DOHH2 (cell line): ENCODE data around the gene FRZB.

Experiments used
- H3F3A ChIP-seq: fragments of 200-600 bp; sonication (generic), shearing (Covaris generic); 2 replicates; pipeline ENCODE4 v1.6.0; 2016; ENCODE audit warnings: antibody characterized with exemption, mild to moderate bottlenecking; ENCODE audit not compliant: control insufficient read depth, insufficient read depth
- H3K27ac ChIP-seq: fragments of 200-600 bp; sonication (generic); 2 replicates; pipeline ENCODE4 v1.5.1; 2014; ENCODE audit warnings: low read depth, mild to moderate bottlenecking, low read length, moderate library complexity
- H3K27me3 ChIP-seq: fragments of 200-600 bp; sonication (generic); 2 replicates; pipeline ENCODE4 v1.6.1; 2014; ENCODE audit warnings: mild to moderate bottlenecking, low read length, mixed read lengths; ENCODE audit not compliant: control insufficient read depth
- H3K36me3 ChIP-seq: fragments of 200-600 bp; sonication (generic); 2 replicates; pipeline ENCODE4 v1.6.1; 2014; ENCODE audit warnings: mild to moderate bottlenecking, low read length, moderate library complexity, mixed read lengths; ENCODE audit not compliant: control insufficient read depth
- H3K4me1 ChIP-seq: fragments of 200-600 bp; sonication (generic); 2 replicates; pipeline ENCODE4 v1.6.1; 2014; ENCODE audit warnings: mild to moderate bottlenecking, low read length, mixed read lengths; ENCODE audit not compliant: control insufficient read depth
- H3K4me2 ChIP-seq: fragments of 200-600 bp; sonication (generic); 2 replicates; pipeline ENCODE4 v1.6.0; 2014; ENCODE audit warnings: mild to moderate bottlenecking, low read length, moderate library complexity
- H3K4me3 ChIP-seq: fragments of 200-600 bp; sonication (generic); 2 replicates; pipeline ENCODE4 v1.5.1; 2014; ENCODE audit warnings: mild to moderate bottlenecking, low read length, mixed read lengths
- H3K79me2 ChIP-seq: fragments of 200-600 bp; sonication (generic); 2 replicates; pipeline ENCODE4 v1.6.1; 2014; ENCODE audit warnings: mild to moderate bottlenecking, low read length, mixed read lengths; ENCODE audit not compliant: control insufficient read depth
- H3K9me2 ChIP-seq: fragments of 200-600 bp; sonication (generic); replicated peaks from 2 replicates; pipeline ENCODE4 v1.6.1; 2014; ENCODE audit warnings: mild to moderate bottlenecking, low read length, mixed read lengths; ENCODE audit not compliant: control insufficient read depth
- H3K9me3 ChIP-seq: fragments of 200-600 bp; sonication (generic); 2 replicates; pipeline ENCODE4 v1.6.1; 2014; ENCODE audit warnings: antibody characterized with exemption, low read length, mixed read lengths; ENCODE audit not compliant: control insufficient read depth, insufficient read depth
- H4K20me1 ChIP-seq: fragments of 200-600 bp; sonication (generic); 2 replicates; pipeline ENCODE4 v1.6.0; 2014; ENCODE audit warnings: low read depth, mild to moderate bottlenecking, antibody characterized with exemption, low read length, moderate library complexity; ENCODE audit not compliant: control insufficient read depth, insufficient read depth
- EZH2phosphoT487 ChIP-seq: fragments of 200-600 bp; sonication (generic); IDR thresholded peaks from 2 replicates; pipeline ENCODE4 v1.6.1; 2017; ENCODE audit warnings: borderline replicate concordance, mild to moderate bottlenecking, antibody characterized with exemption, low read length, moderate library complexity, mixed read lengths
- TF ChIP-seq, protein P1 (sequence below): fragments of 200-600 bp; sonication (generic); IDR thresholded peaks from one replicate; pipeline ENCODE4 v1.5.1; 2014; ENCODE audit warnings: antibody characterized with exemption, mild to moderate bottlenecking, low read depth, low read length; ENCODE audit not compliant: poor library complexity, severe bottlenecking

Gene FRZB

DNA sequence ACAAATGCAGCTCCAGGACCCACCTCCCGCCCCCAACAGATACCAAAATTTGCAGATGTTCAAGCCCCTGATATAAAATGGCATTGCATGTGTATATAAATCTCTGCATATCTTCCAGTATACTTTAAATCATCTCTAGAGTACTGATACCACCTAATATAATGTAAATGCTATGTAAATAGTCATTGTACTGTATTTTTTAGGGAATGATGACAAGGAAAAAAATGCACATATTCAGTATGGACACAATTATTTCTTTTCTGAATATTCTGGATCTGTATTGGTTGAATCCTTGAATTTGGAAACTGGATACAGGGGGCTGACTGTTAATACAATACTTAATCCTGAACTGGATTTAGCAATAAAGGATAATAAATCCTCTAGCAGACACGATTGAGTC lies 67.7 kb downstream of the FRZB start:
- no peak overlapping the region for H3K4me2 ChIP-seq
- H3K4me3 ChIP-seq = no peak overlapping the region
- H3K4me1 ChIP-seq = no peaks in the 10 kb centered on the region
- TF ChIP-seq, protein P1, sequence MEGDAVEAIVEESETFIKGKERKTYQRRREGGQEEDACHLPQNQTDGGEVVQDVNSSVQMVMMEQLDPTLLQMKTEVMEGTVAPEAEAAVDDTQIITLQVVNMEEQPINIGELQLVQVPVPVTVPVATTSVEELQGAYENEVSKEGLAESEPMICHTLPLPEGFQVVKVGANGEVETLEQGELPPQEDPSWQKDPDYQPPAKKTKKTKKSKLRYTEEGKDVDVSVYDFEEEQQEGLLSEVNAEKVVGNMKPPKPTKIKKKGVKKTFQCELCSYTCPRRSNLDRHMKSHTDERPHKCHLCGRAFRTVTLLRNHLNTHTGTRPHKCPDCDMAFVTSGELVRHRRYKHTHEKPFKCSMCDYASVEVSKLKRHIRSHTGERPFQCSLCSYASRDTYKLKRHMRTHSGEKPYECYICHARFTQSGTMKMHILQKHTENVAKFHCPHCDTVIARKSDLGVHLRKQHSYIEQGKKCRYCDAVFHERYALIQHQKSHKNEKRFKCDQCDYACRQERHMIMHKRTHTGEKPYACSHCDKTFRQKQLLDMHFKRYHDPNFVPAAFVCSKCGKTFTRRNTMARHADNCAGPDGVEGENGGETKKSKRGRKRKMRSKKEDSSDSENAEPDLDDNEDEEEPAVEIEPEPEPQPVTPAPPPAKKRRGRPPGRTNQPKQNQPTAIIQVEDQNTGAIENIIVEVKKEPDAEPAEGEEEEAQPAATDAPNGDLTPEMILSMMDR = no peak
- TF ChIP-seq EZH2phosphoT487 = no peak
- no peaks in the 10 kb centered on the region for H3K9me2 ChIP-seq
- H3K27ac ChIP-seq = no peak overlapping the region
- H3K9me3 ChIP-seq = no peaks in the 10 kb centered on the region
- no peaks in the 10 kb centered on the region for H3K79me2 ChIP-seq
- H3K27me3 ChIP-seq = no peaks in the 10 kb centered on the region
- no peaks in the 10 kb centered on the region for H3K36me3 ChIP-seq
- no peaks in the 10 kb centered on the region for H3F3A ChIP-seq
- no peaks in the 10 kb centered on the region for H4K20me1 ChIP-seq

DNA sequence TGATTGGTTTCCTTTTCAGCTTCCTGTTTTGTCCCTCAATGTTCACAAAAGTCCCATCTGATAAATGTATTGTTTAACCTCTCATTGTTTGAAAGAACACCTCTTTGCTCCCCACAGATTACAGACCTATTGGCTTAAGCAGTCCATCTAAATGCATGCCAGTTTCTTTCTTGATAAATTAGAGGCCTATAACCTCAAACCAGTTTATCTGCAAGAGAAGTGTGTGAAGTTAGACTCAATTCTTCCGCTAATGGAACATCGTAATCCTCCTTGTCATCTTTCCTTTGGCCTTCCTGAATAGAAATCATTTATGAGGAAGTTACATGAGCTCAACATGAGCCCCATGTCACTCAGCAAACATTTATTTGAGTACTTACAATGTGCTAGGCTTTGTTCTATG lies 74.0 kb downstream of the FRZB start:
- Histone ChIP-seq H3K4me3 (no peak overlapping the region), H3K9me3 (no peaks in the 10 kb centered on the region), H3K4me1 (no peaks in the 10 kb centered on the region), H4K20me1 (no peaks in the 10 kb centered on the region), H3K27me3 (no peaks in the 10 kb centered on the region), H3K9me2 (no peaks in the 10 kb centered on the region), H3K79me2 (no peaks in the 10 kb centered on the region), H3K27ac (no peak overlapping the region), H3F3A (no peaks in the 10 kb centered on the region; the same call in 1 of the 2 replicates), H3K4me2 (no peak overlapping the region), H3K36me3 (no peaks in the 10 kb centered on the region)
- TF ChIP-seq, protein P1 = no peak
- TF ChIP-seq EZH2phosphoT487 = no peak

DNA sequence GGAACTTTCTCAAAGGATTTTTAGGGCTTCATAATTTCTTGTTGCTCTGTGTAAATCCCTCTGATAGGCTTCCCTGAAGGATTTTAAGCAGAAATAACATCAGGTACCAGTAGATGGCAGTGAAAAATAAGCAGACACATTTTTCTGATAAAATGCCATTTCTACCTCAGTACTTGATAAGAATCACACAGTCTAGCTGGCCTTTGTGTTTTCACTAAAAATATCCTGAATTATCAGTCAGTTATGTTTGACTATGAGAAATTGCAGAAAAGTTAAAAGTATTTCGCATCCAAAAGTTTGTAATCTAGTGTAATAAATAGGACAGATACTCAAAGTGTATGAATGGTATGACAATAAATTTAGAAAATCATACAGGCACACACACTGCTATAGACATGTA lies 81.7 kb downstream of the FRZB start:
- Histone ChIP-seq H3F3A (peaks cover 18% of the 10 kb centered on the region; the same call in 1 of the 2 replicates), H3K4me1 (no peaks in the 10 kb centered on the region), H4K20me1 (no peaks in the 10 kb centered on the region), H3K9me3 (no peaks in the 10 kb centered on the region), H3K27me3 (no peaks in the 10 kb centered on the region), H3K4me3 (no peak overlapping the region), H3K9me2 (no peaks in the 10 kb centered on the region), H3K27ac (no peak overlapping the region), H3K4me2 (no peak overlapping the region), H3K79me2 (no peaks in the 10 kb centered on the region), H3K36me3 (peaks cover 21% of the 10 kb centered on the region)
- TF ChIP-seq, protein P1 = peak; percentile 62
- no peak for TF ChIP-seq EZH2phosphoT487
